Activated gamma-delta T cell (primary cell): Measurements from ENCODE around the gene HM13.
"Not testable (repeated sequence)": the region's sequence is repeated elsewhere in the genome, so short reads cannot be mapped to it uniquely, and the experiment has no call there.

Experiments used
- DNase-seq: peaks from one replicate; lab custom pipeline; 2025; lab: John Stamatoyannopoulos, UW

The HM13 gene

DNA sequence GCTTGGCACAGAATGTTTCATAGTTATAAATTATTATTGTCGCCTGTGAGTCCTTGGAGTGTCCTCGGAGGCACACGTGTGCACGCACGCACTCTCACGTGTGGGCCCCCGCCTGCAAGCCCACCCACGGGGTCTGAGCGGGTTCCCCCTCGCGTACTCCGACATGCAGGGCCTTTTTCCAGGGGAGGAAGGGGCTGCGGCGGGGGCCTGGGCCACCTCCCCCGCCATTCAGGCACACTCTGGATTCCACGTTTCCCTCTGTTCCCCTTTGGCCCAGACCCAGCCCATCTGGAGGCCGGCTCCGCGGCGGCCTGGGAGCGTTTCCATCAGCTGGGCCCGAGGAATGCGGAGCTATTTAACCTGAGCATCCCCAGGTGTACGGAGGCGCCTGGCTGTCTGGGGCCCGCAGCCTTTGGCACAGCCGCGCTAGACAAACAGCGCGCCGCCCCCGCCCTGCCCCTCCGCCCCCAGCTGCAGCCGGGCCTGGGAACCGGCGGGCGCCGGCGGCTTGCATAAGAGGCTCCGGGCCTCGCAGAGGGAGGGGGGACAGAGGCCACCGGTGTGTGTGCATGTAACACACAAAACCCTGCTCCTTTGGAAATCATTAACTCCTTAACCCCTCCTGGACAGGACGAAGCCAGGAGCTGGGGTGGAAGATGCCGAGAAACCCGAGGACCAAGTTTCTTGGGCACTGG lies 94.2 kb downstream of the HM13 start:
- no peak for DNase-seq

DNA sequence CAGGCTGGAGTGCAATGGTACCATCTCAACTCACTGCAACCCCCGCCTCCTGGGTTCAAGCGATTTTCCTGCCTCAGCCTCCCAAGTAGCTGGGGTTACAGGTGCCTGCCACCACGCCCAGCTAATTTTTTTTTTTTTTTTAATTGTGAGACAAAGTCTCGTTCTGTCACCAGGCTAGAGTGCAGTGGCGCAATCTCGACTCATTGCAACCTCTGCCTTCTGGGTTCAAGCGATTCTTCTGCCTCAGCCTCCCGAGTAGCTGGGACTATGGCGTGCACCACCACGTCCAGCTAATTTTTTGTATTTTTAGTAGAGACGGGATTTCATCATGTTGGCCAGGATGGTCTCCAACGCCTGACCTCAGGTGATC lies 98.0 kb downstream of the HM13 start:
- DNase-seq, result not testable (repeated sequence)

DNA sequence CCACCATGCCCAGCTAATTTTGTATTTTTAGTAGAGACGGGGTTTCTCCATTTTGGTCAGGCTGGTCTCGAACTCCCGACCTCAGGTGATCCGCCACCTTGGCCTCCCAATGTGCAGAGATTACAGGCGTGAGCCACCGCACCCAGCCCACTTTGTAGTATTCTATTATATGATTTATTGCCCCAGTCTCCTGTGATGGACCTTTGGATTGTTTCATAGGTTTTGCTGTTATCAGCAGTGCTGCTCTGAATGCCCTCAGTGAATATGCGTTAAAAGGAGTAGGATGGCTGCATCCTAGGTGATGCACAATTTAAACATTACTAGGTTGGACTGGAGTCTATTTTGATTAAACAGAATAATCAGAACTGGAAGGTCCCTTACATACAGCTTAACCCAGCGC lies 101.2 kb downstream of the HM13 start:
- DNase-seq, result no peak

DNA sequence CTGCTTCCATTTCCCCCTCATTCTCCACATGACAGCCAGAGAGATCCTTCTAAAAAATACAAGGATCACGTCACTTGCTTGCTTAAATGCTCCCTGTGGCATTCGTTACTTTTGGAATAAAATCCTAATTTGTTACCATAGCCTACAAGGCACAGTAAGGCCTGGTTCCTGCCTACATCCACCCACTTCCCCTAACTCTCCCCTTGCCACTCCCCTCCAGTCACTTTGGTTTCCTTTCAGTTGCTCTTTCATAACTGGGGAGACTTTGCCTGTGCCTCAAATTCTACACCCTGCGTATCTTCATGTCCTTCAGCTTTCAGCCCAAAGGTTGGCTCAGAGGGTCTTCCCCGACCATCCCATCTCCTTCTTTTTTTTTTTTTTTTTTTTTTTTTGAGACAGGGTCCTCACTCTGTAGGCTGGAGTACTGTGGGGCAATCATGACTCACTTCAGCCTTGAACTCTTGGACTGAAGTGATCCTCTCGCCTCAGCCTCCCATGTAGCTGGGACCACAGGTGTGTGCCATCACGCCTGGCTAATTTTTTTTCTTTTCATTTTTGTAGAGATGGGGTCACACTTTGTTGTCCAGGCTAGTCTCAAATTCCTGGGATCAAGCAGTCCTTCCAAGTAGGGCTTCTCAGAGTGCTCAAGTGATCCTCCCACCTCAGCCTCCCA lies 103.3 kb downstream of the HM13 start:
- no peak for DNase-seq
